NCI-H1436 (cell line): ENCODE results near the gene GNPTAB.
"Not testable (repeated sequence)": the region's sequence is repeated elsewhere in the genome, so short reads cannot be mapped to it uniquely, and the experiment has no call there.

ENCODE experiments used
- DNase-seq: peaks from one replicate; lab custom pipeline; 2025; lab: John Stamatoyannopoulos, UW

Gene GNPTAB

DNA sequence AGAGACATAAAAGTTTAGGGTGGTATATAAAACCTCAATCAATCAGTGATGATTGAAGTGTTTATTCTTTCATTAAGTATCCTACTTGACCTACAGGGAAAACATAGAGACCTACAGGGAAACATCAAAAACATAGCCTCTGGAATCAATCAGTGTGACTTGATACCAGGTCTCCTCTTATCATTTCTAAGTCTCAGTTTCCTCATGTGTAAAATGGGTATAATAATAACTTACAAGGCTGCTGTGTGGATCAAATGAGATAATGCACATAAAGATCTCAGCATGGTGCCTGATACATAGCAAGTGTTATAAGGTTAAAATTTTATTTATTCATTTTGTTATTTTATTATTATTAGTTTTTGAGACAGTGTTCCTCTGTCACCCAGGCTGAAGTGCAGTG, 22.2 kb upstream of the GNPTAB start:
- DNase-seq: no peak

DNA sequence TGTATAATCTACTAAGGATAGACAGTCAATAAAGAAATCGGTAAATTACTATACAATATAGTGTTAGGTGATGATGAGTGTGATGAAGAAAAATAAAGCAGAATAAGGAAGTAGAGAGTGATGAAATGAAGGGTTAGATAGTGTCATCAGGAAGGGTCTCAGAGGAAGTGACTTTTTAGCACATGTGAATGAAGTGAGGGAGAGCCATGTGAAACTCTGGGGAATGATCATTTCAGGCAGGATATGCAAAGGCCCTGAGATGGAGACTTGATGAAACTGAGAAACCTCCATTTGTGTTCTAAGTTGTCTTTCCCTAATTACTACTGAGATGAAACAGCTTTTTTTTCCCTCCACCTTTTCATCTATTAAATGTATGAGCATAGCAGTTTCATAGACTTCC, 19.4 kb upstream of the GNPTAB start:
- no peak for DNase-seq

DNA sequence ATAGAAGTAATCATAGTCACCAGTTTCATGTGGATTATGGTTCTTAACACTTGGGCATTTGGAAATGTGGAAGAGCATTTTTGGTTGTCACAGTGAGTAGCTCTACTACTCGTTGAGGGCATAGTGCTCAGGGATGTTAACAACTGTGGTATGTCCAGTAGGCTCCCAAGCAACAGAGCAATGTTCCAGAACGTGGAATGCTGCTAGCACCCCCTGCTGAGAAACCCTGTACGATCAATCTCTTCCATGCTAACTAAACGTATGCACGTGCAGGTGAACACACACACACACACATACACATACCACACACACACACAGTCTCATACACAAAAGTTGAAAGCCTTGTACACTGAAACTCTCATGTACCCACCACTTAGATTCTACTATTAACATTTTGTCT, 16.6 kb upstream of the GNPTAB start:
- no peak for DNase-seq

DNA sequence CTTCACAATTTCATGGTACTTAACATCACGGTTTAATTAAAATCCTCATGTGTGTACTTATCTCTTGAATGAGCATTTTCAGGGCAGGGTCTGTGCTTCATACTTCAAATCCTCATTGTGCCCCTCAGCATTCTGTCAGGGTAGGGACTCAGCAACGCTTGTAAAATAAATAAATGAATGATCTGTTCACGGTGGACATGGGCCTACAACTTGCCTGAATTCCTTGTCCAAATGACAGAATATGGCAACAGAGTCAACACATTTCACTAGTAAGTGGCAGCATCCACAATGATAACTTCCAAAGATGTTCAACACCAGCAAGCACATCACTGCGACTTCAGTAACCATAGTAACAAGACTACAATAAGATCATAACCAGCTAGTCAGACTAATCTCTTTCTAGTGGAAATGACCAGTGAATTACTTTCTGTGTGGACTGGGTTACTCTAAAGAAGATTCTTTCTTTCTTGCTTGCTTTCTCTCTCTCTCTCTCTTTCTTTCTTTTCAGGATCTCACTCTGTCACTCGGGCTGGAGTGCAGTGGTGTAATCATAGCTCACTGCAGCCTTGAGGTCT, 14.5 kb upstream of the GNPTAB start:
- DNase-seq: no peak

DNA sequence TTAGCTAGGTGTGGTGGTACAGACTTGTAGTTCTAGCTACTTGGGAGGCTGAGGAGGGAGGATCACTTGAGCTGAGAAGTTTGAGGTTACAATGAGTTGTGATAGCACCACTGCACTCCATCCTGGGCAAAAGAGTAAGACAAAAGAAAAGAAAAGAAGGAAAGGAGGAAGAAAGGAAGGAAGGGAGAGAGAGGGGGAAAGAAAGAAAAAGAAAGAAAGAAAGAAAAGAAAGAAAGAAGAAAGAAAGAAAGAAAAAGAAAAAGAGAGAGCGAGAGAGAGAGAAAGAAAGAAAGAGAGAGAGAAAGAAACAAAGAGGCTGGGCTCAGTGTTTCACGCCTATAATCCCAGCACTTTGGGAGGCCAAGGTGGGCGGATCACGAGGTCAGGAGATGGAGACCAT, 10.3 kb upstream of the GNPTAB start:
- DNase-seq: no peak

DNA sequence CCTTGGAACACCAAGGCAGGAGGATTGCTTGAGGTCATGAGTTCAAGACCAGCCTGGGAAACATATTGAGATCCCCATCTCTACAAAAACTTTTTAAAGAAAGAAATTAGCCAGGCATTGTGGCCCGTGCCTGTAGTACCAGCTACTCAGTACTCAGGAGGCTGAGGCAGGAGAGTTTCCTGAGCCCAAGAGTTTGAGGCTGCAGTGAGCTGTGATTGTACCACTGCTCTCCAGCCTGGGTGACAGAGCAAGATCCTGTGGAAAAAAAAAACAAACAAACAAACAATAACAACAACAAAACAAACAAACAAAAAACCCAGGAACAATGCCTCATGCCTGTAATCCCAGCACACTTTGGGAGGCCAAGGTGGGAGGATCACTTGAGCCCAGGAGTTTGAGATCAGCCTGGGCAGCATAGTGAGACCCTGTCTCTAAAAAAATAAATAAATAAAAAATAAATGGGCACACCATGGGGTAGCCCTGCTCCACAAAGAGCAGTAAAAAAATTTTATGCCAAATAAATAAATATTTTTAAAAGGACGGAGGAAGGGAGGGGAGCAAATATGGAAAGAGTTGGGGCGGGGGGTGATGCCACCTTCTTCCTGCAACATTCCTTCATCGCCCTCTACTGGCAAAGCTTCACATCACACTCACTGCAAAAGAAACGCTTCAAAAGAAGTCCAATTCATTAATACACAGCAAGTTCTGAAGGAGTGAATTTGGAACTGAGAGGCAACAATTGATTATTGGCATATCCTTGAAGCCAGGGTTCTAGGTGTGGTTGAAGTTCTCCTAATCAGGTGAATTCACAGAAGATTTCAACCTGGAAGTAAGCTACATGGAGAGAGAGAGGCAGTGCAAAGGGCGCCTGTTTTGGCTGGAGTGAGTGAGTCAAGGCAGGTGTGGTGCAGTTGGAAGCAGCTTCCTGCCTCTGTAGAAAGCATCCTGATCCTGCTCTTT, 8.8 kb upstream of the GNPTAB start:
- peak; percentile 44 for DNase-seq

DNA sequence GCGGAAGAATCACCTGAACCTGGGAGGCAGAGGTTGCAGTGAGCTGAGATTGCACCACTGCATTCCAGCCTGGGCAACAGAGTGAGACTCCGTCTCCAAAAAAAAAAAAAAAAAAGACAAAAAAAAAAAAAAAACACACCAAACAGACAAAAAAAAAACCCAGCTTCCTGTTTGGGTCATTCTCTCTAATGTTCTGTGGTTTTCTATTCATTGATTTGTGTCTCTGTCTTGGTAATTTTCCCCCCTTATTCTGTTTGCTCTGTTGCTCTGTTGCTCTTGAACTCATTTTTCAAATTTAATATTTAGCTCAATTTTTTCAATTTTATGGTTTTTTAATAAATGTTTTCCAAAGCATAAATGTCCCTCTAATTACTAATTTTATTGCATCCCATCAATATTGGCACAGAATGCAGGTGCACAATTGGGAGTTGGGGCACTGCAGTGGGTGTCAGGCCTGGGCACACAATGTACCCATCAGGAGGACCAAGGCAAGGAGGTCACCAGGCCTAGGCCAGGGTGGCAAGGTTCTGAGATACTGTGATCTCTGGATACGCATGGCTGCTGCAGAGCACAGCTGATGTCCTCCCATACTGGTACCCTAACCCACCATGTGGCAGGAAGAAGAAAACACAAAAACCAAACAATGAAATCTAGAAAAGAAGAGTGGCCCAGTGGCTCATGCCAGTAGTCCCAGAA, 8.0 kb upstream of the GNPTAB start:
- no peak for DNase-seq

DNA sequence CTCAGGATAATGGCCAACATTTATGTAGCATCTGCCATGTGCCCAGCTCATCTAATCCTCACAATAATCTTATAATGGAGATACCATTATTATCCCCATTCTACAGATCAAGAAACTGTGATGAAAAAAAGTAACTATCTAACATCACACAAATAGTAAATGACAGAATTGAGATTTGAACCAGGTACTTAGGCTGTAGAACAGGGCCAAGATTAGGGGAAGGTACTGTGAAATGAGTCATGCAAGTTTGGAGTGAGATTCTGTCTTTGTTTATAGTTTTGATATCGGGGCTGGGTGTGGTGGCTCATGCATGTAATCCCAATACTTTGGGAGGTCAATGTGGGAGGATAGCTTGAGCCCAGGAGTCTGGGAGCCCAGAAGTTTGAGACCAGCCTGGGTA, 1.3 kb upstream of the GNPTAB start:
- DNase-seq: no peak

DNA sequence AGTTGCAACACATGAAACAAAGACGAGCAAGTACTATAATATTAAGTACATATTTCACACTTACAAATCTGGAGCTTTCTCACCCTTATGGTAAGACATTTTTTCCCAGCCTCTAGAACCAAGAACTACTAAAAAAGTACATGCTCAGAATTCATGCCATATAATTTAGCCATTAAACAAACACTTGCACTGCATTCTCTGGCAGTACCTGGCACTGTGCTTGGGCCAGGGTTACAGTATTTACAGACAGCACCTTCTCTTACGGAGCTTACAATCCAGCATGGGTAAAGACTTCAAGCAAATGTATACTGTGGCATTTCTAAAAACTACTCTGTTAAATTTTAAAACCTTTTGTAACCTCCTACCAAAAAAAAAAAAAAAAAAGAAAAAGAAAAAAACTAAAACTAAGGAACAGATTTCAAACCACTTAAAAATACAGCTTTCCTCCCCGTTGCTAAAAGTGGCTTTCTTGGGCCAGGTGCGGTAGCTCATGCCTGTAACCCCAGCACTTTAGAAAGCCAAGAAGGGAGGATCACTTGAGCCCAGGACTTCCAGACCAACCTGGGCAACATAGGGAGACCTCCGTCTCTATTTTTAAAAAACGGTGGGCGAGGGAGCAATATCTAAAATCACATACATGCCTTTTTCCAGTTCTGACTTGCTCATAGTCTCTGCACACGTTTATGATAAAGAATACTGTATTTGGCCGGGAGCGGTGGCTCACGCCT, 956 bp downstream of the GNPTAB start:
- no peak for DNase-seq

DNA sequence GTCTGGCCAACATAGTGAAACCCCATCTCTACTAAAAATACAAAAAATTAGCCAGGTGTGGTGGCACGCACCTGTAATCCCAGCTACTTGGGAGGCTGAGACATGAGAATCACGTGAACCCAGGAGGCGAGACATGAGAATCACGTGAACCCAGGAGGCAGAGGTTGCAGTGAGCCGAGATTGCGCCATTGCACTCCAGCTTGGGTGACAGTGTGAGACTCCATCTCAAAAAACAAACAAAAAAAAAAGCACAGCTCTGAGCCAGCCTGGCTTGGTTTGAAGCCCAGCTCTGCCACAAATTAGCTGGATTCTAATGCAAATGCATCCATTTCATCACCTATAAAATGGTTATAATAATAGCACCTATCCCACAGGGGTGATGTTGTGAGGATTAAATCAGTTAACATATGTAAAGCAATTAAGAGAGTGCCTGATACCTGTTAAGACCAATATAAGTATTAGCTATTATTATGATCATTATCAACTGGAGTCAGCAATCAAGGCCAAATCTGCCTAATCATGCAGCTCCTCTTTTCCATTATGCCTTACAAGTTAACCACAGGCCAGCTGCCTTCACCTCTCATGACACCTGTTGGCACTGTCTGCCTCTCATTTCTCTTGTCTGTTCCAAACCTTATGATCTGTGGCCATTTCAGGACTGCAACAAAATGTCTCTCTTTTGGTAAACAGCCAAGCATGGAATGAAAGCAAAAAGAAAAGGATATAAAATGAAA, 2.1 kb downstream of the GNPTAB start:
- no peak for DNase-seq

DNA sequence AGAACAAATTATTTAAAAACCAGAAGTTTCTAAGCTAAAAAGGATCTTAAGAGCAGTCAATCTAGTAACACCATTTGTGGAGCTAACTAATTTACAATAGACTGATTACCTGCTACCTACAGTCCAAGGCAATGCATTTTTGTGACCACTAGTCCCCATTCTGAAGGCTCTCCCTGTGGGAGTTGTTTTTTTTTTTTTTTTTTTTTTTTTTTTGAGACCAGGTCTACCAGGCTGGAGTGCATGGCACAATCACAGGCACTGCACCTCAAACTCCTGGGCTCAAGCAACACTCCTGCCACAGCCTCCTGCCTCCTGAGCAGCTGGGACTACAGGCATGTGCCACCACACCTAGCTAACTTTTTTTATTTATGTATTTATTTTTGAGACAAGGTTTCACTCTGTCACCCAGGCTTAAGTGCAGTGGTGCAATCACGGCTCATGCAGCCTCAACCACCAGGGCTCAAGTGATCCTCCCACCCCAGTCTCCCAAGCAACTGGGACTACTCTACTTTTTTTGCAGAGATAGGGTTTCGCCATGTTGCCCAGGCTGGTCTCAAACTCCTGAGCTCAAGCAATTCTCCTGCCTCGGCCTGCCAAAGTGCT, 3.9 kb downstream of the GNPTAB start:
- DNase-seq: no peak

DNA sequence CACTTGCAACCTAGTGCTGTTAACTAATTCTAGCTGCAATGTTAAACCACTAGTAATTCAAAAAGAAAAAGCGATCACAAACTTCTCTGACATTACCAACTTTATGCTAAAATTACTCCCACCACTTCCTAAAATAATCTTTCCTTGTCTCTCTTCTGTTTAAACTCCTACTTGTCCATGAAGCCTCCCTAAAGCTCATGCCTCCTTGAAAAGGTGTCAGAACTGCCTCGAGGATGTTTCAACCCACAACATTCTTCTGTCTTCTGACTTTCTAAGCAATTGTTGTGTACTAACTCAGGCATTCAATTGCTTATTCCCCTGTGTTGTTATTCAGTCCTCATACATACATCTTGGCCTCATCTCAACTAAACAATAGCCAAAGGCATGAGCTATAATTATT, 5.9 kb downstream of the GNPTAB start:
- no peak for DNase-seq

DNA sequence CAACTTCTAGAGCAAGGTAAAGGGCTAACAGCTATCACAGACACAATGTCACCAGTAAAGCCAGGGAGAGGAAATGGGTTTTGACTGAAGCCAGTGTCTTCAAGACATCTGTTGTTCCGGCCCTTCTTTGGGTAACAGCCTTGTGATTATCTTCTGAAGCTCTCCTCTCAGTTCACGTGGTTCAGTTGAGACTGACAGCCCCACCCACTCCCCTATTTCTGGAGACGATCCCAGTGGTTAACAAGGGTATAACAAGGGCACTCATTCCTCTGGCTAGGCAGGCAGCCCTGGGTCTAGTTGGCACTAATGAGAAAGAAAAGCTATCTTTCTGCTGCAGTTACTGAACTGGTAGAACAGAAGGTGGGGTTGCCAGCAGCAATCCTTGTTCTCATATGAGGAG, 6.9 kb downstream of the GNPTAB start:
- peak; percentile 64 for DNase-seq

DNA sequence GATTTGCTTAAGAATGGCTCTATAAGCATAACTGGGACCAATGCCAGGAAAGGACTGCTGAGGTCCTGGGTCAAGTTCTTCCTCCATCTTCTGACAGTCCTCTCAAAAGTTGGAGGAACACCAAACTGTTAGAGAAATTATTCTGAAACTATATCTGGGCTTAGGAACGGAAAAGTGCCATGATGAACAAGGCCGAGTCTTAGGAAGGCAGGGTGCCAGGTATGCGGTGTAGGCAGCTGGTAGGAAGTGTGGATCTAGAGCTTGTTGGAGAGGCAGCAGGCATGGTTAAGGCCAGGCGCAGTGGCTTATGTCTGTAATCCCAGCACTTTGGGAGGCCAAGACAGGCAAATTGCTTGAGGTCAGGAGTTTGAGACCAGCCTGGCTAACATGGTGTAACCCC, 7.7 kb downstream of the GNPTAB start:
- no peak for DNase-seq

DNA sequence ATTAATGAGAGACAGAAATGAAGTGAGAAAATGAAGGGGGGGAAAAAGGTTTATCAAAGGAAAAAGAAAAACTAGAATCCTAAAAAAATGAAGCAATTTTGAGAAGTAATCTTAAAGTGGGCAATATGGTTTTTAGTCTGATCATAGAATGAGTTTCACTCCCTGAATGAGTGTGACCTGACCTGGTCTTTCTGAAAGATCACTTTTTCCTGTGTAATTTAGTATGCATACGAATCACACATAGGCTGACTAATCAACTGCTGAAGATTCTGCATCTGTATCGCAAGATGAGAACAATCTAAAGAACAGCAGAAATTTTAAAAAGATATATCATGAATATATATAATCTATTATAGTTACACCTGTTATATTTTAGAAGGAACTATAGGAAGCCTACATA, 11.3 kb downstream of the GNPTAB start:
- DNase-seq: no peak

DNA sequence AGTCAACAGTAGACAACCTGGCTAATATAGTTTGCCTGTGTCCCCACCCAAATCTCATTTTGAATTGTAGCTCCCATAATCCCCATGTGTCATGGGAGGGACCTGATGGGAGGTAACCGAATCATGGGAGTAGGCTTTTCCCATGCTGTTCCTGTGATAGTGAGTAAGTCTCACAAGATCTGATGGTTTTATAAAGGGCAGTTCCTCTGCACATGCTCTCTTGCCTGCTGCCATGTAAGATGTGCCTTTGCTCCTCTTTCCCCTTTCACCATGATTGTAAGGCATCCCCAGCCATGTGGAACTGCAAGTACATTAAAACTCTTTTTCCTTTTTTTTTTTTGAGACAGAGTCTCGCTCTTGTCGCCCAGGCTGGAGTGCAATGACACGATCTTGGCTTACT, 12.1 kb downstream of the GNPTAB start:
- not testable (repeated sequence) for DNase-seq

DNA sequence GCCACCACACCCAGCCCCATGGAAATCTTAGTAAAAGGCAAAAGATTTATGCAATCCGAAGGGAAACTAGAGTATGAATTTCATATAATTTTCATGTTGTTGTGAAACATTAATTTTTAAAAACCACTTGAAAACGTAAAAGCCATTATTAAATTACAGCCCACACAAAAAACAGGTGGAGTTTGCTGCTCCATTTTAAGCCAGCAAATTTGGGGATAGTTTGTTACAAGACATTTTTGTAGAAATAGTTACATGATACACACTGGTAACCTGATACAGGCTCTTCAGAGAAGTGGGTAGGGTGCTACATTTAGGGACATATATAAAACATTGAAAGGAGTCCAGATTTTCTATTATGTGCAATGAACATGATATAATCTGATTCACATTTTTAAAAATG, 17.6 kb downstream of the GNPTAB start:
- no peak for DNase-seq

DNA sequence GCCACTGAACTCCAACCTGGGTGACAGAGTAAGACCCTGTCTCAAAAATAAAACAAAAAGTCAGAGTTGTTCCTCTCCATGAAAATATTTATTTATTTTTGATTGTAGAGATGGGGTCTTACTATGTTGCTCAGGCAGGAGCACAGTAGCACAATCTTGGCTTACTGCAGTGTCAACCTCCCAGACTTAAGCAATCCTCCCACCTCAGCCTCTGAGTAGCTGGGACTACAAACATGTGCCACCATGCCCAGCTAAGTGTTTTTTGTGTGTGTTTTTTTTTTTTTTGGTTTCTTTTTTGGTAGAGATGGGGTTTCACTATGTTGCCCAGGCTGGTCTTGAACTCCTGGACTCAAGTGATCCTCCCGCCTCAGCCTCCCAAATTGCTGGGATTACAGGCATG, 18.0 kb downstream of the GNPTAB start:
- DNase-seq: not testable (repeated sequence)

DNA sequence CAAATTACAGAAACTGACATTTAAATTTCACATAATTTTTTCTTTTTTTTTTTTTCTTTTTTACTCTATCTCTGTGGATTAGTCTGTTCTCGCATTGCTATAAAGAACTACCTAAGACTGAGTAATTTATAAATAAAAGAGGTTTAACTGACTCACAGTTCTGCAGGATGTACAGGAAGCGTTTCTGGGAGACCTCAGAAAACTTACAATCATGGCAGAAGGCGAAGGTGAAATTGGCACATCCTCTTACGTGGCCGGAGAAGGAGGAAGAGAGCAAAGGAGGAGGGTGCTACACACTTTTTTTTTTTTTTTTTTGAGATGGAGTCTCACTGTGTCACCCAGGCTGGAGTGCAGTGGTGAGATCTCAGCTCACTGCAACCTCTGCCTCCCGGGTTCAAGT, 19.4 kb downstream of the GNPTAB start:
- DNase-seq: not testable (repeated sequence)

DNA sequence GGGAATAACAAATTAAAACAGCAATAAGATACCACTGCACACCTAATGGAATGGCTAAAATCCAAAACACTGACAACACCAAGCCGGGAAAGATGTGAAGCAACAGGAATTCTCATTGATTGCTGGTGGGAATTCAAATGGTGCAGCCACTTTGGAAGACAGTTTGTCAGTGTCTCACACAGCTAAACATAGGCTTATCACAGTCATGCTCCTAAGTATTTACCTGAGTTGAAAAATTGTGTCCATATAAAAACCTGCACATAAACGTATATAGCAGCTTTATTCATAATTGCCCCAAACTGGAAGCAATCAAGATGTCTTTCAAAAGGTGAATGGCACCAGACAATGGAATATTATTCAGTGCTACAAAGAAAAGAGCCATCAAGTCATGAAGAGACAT, 21.6 kb downstream of the GNPTAB start:
- DNase-seq: no peak

DNA sequence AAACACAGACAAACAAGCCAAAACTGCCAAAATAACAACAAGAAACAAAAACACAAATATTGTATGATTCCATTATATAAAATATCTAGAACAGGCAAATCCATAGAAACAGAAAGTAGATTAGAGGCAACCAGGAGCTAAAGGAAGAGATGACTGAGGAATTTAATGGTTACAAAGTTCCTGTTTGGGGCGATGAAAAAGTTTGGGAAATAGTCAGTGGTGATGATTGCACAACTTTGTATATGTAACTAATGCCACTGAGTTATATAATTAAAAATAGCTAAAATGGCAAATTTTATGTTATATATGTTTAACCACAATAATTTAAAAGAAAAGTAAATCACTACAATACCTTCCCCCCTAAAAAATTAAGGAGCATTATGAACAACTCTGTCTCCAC, 24.5 kb downstream of the GNPTAB start:
- no peak for DNase-seq
